ENCODE data around the gene OR51B6. TPM values are rescaled to one million over a fixed set of nuclear protein-coding genes. Genes with fewer than 3 reads are reported as not detected.
"Not testable (repeated sequence)": the region's sequence is repeated elsewhere in the genome, so short reads cannot be mapped to it uniquely, and the experiment has no call there.

Gene OR51B6, protein sequence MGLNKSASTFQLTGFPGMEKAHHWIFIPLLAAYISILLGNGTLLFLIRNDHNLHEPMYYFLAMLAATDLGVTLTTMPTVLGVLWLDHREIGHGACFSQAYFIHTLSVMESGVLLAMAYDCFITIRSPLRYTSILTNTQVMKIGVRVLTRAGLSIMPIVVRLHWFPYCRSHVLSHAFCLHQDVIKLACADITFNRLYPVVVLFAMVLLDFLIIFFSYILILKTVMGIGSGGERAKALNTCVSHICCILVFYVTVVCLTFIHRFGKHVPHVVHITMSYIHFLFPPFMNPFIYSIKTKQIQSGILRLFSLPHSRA
- total RNA-seq: not detected

DNA sequence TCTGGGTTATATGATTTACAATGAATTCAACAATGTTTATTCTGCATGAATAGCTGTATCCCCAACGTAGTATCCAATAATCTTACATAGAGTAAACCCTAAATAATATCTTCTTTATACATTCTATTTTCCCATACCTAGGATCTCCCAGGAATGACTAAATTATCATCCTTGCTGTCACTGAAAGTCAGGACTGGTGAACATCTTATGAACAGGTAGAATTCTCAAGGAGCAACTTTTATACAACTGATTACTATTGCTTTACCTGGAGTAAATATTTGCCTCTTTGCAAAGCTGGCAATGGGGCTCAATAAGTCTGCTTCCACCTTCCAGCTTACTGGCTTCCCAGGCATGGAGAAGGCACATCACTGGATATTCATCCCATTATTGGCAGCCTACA, at the start of gene OR51B6:
OR51B6 (plus strand) TSS at position 301 of the 400 bp plus-strand sequence; CDS start at position 301, 0 bp downstream.
- H3K27ac Mint-ChIP-seq: no peak within 1 kb of the TSS
- POLR2A ChIA-PET: no interaction called here
- no peak within 1 kb of the TSS for H3K4me3 Mint-ChIP-seq
- H3K36me3 Mint-ChIP-seq: no peaks in the 10 kb centered on the region
- no peak for DNase-seq
- H3K27me3 Mint-ChIP-seq: peaks cover 9% of the 10 kb centered on the region
- H3K4me1 Mint-ChIP-seq: no peaks in the 10 kb centered on the region
- no peak for ATAC-seq (ENCODE audit: low read depth)
- no peaks in the 10 kb centered on the region for H3K9me3 Mint-ChIP-seq

DNA sequence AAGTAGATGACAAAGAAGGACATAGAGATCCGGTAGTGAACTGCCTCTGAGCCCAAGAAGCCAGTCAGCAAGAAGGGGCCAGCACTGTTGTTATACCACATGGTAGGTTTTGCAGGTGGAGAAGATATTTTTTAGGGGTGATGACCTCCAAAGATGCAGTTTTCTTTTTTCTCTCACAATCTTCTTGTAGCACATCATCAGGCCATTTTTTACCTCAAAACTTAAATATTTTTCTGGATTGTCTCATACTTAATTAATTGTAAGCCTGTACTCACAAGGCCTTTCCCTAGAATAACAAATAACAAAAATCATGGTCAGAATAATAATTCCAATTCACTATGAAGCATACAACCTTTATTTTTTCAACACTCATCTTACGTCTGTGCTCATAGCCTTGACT, 49.5 kb upstream of the OR51B6 start, which contains the start of gene OR51B4:
OR51B4 (minus strand) TSS at position 101 of the 400 bp plus-strand sequence; CDS start at position 101, 0 bp downstream.
- POLR2A ChIA-PET: no interaction called here
- Mint-ChIP-seq H3K4me3 (no peak within 1 kb of the TSS), H3K36me3 (no peaks in the 10 kb centered on the region), H3K27ac (no peak within 1 kb of the TSS), H3K27me3 (peaks cover 6% of the 10 kb centered on the region), H3K9me3 (no peaks in the 10 kb centered on the region), H3K4me1 (no peaks in the 10 kb centered on the region)
- no peak for DNase-seq
- ATAC-seq (ENCODE audit: low read depth): no peak

DNA sequence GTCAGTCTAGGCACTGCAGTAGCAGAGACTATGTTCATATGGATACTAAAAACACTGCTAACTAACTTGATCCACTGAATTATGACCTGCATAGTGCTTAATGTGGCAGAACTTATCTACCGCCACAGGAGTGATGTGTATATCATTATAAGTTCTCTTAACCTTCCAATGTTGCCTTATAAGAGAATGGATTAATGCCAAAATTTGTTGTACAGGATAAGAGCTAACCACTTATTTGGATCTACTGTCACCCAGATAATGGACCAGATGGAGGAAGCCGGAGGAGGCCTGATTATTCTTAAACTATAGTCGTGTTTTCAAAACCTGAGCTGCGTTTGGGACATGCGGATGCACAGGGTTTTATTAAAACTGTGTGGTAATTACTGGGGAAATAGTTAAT, 47.7 kb upstream of the OR51B6 start:
- Mint-ChIP-seq H3K36me3 (no peaks in the 10 kb centered on the region), H3K4me3 (no peak overlapping the region), H3K4me1 (no peaks in the 10 kb centered on the region), H3K9me3 (no peaks in the 10 kb centered on the region), H3K27ac (no peak overlapping the region), H3K27me3 (peaks cover 3% of the 10 kb centered on the region)
- POLR2A ChIA-PET: no interaction called here
- no peak for DNase-seq
- no peak for ATAC-seq (ENCODE audit: low read depth)

DNA sequence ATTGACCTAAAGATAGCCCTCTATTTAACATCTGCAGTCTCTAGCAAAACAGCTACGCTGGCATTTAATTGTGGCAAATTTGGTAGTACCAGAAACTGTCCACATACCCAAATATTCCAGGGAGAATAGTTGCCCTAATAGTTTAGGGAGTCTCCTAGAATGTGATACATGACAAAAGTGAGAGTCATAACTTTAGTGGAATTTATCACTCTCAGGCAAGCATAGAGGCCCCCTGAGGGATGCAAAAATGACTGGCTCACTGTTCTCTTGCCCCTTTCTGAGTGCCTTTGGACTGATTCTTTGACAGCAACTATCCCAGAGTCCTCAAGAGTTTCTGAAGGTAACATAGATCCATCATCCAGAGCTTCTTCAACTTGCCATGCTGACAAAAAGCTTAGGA, 47.3 kb upstream of the OR51B6 start:
- ATAC-seq (ENCODE audit: low read depth): no peak
- Mint-ChIP-seq H3K4me3 (no peak overlapping the region), H3K27me3 (peaks cover 3% of the 10 kb centered on the region), H3K36me3 (no peaks in the 10 kb centered on the region), H3K9me3 (no peaks in the 10 kb centered on the region), H3K4me1 (no peaks in the 10 kb centered on the region), H3K27ac (no peak overlapping the region)
- POLR2A ChIA-PET: no interaction called here
- no peak for DNase-seq

DNA sequence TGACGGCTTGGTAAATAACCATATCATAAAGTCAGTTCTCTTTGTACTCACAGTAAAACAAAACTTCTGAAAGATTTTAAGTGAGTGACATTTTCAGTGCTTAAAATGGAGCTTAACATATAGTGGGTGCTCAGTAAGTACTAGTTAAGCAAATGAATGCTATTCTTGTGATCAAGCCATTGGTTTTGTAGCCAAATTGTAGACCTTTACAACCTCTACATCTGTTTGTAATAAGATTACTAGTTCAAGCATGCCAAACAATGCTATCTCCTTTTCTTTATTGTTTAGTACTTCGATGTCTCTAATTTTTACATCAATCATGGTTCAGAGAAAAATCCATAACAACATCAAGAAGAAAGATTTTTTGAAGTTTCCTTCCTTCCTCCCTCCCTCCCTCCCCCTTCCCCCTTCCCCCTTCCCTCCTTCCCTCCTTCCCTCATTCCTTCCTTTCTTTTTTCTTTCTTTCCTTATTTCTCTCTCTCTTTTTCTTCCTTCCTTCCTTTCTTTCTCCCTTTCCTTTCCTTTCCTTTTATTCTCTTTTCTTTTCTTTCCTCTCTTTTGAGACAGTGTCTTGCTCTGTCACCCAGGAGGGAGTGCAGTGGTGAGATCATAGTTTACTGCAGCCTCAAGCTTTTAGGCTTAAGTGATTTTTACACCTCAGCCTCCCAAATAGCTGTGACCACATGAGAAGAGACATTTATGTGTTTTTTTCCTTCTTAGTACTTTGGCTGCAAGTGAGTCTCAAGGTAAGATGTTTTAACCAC, 43.9 kb upstream of the OR51B6 start:
- Mint-ChIP-seq H3K27me3 (peaks cover 3% of the 10 kb centered on the region), H3K27ac (no peak overlapping the region), H3K4me1 (no peaks in the 10 kb centered on the region), H3K4me3 (no peak overlapping the region), H3K9me3 (no peaks in the 10 kb centered on the region), H3K36me3 (no peaks in the 10 kb centered on the region)
- no peak for DNase-seq
- POLR2A ChIA-PET: no interaction called here
- ATAC-seq (ENCODE audit: low read depth): no peak

DNA sequence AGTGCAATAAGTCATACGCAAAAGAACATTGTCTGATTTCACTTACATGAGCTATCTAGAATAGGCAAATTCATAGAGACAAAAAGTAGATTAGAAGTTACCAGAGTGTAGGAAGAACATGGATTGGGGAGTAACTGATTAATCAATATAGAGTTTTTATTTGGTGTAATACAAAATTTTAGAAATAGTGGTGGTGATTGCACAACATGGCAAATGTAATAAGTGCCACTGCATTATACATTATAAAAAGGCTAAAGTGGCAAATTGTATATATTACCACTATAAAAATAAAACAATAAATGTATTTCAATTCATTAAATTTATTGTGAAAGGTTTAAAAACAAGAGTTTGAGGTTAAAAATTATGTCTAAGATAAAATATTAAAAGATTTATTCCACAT, 40.9 kb upstream of the OR51B6 start:
- Mint-ChIP-seq H3K27me3 (peaks cover 3% of the 10 kb centered on the region), H3K27ac (no peak overlapping the region), H3K36me3 (no peaks in the 10 kb centered on the region), H3K4me3 (no peak overlapping the region), H3K9me3 (no peaks in the 10 kb centered on the region), H3K4me1 (no peaks in the 10 kb centered on the region)
- no peak for ATAC-seq (ENCODE audit: low read depth)
- DNase-seq: no peak
- POLR2A ChIA-PET: no interaction called here

DNA sequence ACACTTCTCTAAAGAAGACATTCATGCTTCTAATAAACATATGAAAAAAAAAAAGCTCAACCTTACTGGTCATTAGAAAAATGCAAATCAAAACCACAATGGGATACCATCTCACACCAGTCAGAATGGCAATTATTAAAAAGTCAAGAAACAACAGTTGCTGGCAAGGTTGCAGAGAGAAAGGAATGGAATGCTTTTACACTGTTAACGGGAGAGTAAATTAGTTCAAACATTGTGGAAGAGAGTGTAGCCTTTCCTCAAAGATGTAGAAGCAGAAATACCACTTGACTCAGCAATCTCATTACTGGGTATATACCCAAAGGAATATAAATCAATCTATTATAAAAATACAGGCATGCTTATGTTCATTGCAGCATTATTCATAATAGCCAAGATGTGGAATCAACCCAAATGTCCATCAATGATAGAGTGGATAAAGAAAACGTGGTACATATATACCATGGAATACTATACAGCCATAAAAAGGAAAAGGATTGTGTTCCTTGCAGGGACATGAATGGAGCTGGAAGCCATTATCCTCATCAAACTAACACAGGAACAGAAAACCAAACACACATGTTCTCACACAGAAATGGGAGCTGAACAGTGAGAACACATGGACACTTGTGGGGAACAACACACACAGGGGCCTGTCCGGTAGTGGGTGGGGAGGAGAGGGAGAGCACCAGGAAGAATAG, 37.8 kb upstream of the OR51B6 start:
- H3K4me1 Mint-ChIP-seq; DNase-seq; H3K4me3 Mint-ChIP-seq; H3K27me3 Mint-ChIP-seq; ATAC-seq (ENCODE audit: low read depth); H3K27ac Mint-ChIP-seq; H3K36me3 Mint-ChIP-seq; H3K9me3 Mint-ChIP-seq; POLR2A ChIA-PET: not testable (repeated sequence)

DNA sequence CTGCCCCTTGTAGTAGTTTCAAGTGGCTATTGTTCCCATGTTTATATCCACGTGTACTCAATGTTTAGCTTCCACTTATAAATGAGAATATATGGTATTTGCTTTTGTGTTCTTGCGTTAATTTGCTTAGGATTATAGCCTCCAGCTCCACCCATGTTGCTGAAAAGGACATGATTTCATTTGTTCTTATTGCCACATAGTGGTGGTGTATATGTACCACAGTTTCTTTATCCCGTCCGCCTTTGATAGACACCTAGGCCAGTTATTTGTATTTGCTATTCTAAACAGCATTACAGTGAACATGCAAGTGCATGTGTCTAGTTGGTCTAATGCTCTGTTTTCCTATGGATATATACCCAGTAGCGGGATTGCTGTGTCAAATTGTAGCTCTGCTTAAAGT, 34.0 kb upstream of the OR51B6 start:
- H3K4me1 Mint-ChIP-seq: no peaks in the 10 kb centered on the region
- POLR2A ChIA-PET: no interaction called here
- no peak overlapping the region for H3K4me3 Mint-ChIP-seq

DNA sequence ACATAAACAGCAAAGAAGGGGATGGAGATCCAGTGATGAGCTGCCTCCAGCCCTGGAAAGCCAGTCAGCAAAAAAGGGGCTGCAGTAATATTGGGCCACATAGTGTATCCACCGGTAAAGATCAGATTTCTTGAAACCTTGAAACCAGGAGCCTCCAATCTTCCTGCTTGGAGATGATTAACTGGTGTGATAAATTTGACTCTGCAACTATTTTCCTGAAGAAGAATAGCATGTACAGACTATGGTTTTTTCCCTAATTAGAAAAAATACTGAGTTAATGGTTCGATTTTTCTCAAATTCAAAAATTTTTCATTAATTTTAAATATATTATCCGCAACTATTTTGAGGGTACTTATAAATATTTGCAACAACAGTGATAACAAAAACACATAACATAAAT, 27.1 kb upstream of the OR51B6 start, which contains the start of gene OR51B2:
OR51B2 (minus strand) TSS at position 101 of the 400 bp plus-strand sequence; CDS start at position 101, 0 bp downstream.
- POLR2A ChIA-PET: no interaction called here
- ATAC-seq (ENCODE audit: low read depth) (no peak), DNase-seq (no peak)
- Mint-ChIP-seq H3K27me3 (peaks cover 2% of the 10 kb centered on the region), H3K4me3 (no peak within 1 kb of the TSS), H3K9me3 (no peaks in the 10 kb centered on the region), H3K27ac (no peak within 1 kb of the TSS), H3K36me3 (no peaks in the 10 kb centered on the region), H3K4me1 (no peaks in the 10 kb centered on the region)

More for the DNA sequence above, 34.0 kb upstream of the OR51B6 start:
- ATAC-seq (ENCODE audit: low read depth) (no peak), DNase-seq (no peak)
- Mint-ChIP-seq H3K27me3 (no peaks in the 10 kb centered on the region), H3K36me3 (no peaks in the 10 kb centered on the region), H3K9me3 (no peaks in the 10 kb centered on the region), H3K27ac (no peak overlapping the region)

DNA sequence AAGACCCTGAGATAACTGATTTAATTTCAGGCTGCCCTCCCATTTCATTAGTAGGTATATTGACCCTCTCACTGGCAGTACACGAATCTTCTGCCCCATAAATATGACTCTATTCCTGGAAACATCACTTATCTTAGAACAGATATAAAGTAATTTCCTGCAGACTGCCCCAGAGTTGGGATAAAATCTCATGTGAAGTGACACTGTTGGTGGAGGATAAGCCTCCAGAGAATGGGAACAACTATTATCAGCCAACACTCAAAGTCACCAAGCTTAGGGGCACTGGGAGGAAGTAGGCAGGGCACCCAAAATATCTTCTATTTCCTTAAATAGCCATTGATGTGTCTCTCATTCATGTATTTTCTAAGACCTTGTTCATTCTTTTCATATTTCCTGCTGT, 16.1 kb upstream of the OR51B6 start:
- no peaks in the 10 kb centered on the region for H3K9me3 Mint-ChIP-seq
- no peaks in the 10 kb centered on the region for H3K36me3 Mint-ChIP-seq
- POLR2A ChIA-PET: no interaction called here
- no peak for DNase-seq
- H3K27me3 Mint-ChIP-seq: no peaks in the 10 kb centered on the region
- H3K4me3 Mint-ChIP-seq: no peak overlapping the region
- no peaks in the 10 kb centered on the region for H3K4me1 Mint-ChIP-seq
- H3K27ac Mint-ChIP-seq: no peak overlapping the region
- ATAC-seq (ENCODE audit: low read depth): no peak

DNA sequence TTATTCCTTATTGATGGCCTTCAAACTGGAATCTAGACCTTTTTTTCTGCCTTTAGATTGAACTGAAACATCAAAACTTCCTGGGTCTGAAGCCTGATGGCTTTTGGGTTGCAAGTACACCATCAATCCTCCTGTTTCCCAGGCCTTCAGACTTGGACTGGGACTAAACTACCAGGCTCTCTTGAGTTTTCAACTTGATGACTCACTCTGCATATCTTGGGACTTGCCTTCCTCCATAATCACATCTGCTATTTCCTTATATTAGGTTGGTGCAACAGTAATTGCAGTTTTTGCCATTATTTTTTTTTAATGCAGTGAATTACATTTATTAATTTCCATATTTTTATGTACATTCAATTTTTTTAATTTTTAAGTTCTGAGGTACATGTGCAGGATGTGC, 15.0 kb upstream of the OR51B6 start:
- no peaks in the 10 kb centered on the region for H3K4me1 Mint-ChIP-seq
- POLR2A ChIA-PET: no interaction called here
- H3K27ac Mint-ChIP-seq: no peak overlapping the region
- no peak overlapping the region for H3K4me3 Mint-ChIP-seq
- DNase-seq (no peak), ATAC-seq (ENCODE audit: low read depth) (no peak)
- H3K9me3 Mint-ChIP-seq: no peaks in the 10 kb centered on the region
- H3K36me3 Mint-ChIP-seq: no peaks in the 10 kb centered on the region
- no peaks in the 10 kb centered on the region for H3K27me3 Mint-ChIP-seq

DNA sequence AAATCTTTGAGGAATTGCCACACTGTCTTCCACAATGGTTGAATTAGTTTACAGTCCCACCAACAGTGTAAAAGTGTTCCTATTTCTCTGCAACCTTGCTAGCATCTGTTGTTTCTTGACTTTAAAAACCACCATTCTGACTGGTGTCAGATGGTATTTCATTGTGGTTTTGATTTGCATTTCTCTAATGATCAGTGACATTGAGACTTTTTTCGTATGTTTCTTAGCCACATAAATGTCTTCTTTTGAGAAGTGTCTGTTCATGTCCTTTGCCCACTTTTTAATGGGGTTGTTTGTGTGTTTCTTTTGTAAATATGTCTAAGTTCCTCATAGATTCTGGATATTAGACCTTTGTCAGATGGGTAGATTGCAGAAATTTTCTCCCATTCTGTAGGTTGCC, 14.1 kb upstream of the OR51B6 start:
- H3K9me3 Mint-ChIP-seq; POLR2A ChIA-PET; H3K36me3 Mint-ChIP-seq; DNase-seq; ATAC-seq (ENCODE audit: low read depth); H3K4me3 Mint-ChIP-seq; H3K27ac Mint-ChIP-seq; H3K27me3 Mint-ChIP-seq; H3K4me1 Mint-ChIP-seq: not testable (repeated sequence)

DNA sequence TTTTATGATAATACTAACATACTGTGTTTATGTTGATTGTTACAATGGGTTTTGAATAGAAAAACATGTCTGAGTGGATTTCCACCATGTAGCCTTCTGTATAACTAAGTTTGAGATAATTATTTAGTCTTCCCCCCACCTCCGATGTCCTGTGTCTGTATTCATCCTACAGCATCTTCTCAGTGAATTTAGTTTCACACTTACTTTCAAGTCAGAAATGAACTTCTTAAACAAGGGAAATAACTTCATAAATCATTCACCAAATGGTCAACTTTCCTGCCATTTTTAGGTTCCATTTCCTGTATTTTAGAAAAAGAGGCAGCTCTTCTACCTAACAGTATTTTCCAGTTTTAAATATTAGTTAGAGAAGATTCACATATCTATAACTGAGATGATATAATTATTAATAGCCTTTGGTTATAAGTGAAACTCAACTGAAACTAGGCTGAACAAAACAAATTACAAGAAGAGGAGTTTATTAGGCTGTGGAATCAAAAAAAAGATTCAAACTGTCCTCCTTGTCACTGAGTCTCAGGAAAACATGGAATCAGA, 11.5 kb upstream of the OR51B6 start:
- no peak for DNase-seq
- no peaks in the 10 kb centered on the region for H3K9me3 Mint-ChIP-seq
- H3K4me1 Mint-ChIP-seq: no peaks in the 10 kb centered on the region
- H3K27ac Mint-ChIP-seq: no peak overlapping the region
- POLR2A ChIA-PET: no interaction called here
- no peak for ATAC-seq (ENCODE audit: low read depth)
- no peaks in the 10 kb centered on the region for H3K36me3 Mint-ChIP-seq
- no peaks in the 10 kb centered on the region for H3K27me3 Mint-ChIP-seq
- H3K4me3 Mint-ChIP-seq: no peak overlapping the region
